Measurements from ENCODE around the gene CMSS1.

The CMSS1 gene

GRCh38 chr3:100019719-100020118 is 202.1 kb downstream of the CMSS1 start:
- no peak for TF ChIP-seq SP7 (tag by site-specific recombination; IDR thresholded peaks at IDR 0.05)
- no peak for TF ChIP-seq KLF9 (tag by site-specific recombination; IDR thresholded peaks at IDR 0.05; ENCODE audit: low read depth)
- TF ChIP-seq OVOL3 (tag by site-specific recombination; IDR thresholded peaks at IDR 0.05) = no peak
- TF ChIP-seq TRIM28 (IDR thresholded peaks at IDR 0.05; ENCODE audit: borderline replicate concordance, low read length) = no peak
- TF ChIP-seq RBAK (tag by site-specific recombination; IDR thresholded peaks at IDR 0.05) = no peak
- TF ChIP-seq ZNF521 (tag by site-specific recombination; IDR thresholded peaks at IDR 0.05) = no peak
- TF ChIP-seq ZNF513 (tag by site-specific recombination; IDR thresholded peaks at IDR 0.05) = no peak
- TF ChIP-seq ZBTB26 (tag by site-specific recombination; optimal IDR thresholded peaks at IDR 0.05) = no peak
- TF ChIP-seq ZBTB1 (tag by site-specific recombination; IDR thresholded peaks at IDR 0.05) = no peak
- TF ChIP-seq ZNF394 (tag by site-specific recombination; IDR thresholded peaks at IDR 0.05; ENCODE audit: borderline replicate concordance) = no peak
- no peak for TF ChIP-seq ZNF121 (tag by site-specific recombination; IDR thresholded peaks at IDR 0.05)
- no peak for TF ChIP-seq ZBTB49 (tag by site-specific recombination; IDR thresholded peaks at IDR 0.05; ENCODE audit: low read depth)
- no peak for TF ChIP-seq PATZ1 (tag by site-specific recombination; IDR thresholded peaks at IDR 0.05)
- no peak for TF ChIP-seq ZNF704 (tag by site-specific recombination; IDR thresholded peaks at IDR 0.05)
- Histone ChIP-seq H3K9me3 (ENCODE audit: control insufficient read depth, insufficient read depth, low read depth, low read length) (no peaks in the 10 kb centered on the region; the same call in 1 of the 2 replicates), H3K36me3 (ENCODE audit: control insufficient read depth in 2 of 2, insufficient read depth in 1 of 2, low read length in 2 of 2) (no peaks in the 10 kb centered on the region), H3K27ac (ENCODE audit: extremely low read depth, low read depth, low read length) (no peak overlapping the region), H3K4me1 (ENCODE audit: control insufficient read depth, insufficient read depth, low read length) (no peaks in the 10 kb centered on the region; the same call in 1 of the 2 replicates), H3K4me3 (ENCODE audit: low read depth, low read length) (no peak overlapping the region)
- ChIA-PET POLR2A (no interaction called here), CTCF (no interaction called here)

- no peak overlapping the region for H3K4me3 ChIP-seq (ENCODE audit: low read depth, low read length)
- no peaks in the 10 kb centered on the region for H3K36me3 ChIP-seq (ENCODE audit: control insufficient read depth in 2 of 2, insufficient read depth in 1 of 2, low read length in 2 of 2)
- no peaks in the 10 kb centered on the region for H3K9me3 ChIP-seq (ENCODE audit: control insufficient read depth, insufficient read depth, low read depth, low read length)
- ChIA-PET CTCF (interaction anchor here (0.7 kb wide), 1 partner anchor 54 kb away, joined by 3 read pairs; no protein-coding TSS in a partner anchor), POLR2A (no interaction called here)
- H3K27ac ChIP-seq (ENCODE audit: extremely low read depth, low read depth, low read length) = no peak overlapping the region
- no peaks in the 10 kb centered on the region; the same call in 1 of the 2 replicates for H3K4me1 ChIP-seq (ENCODE audit: control insufficient read depth, insufficient read depth, low read length)
- TF ChIP-seq ZNF350 (tag by site-specific recombination; IDR thresholded peaks at IDR 0.05) (no peak), ZNF324 (tag by site-specific recombination; IDR thresholded peaks at IDR 0.05) (no peak), ZNF23 (tag by site-specific recombination; IDR thresholded peaks at IDR 0.05; ENCODE audit: borderline replicate concordance) (no peak), ZNF623 (tag by site-specific recombination; IDR thresholded peaks at IDR 0.05) (no peak), ZNF416 (tag by site-specific recombination; IDR thresholded peaks at IDR 0.05) (no peak), ZNF2 (tag by site-specific recombination; IDR thresholded peaks at IDR 0.05) (no peak), SETDB1 (IDR thresholded peaks at IDR 0.05; ENCODE audit: insufficient read length, low read length) (no peak), SP7 (tag by site-specific recombination; IDR thresholded peaks at IDR 0.05) (no peak), ZNF274 (IDR thresholded peaks at IDR 0.05; ENCODE audit: low read length) (no peak), ZNF274 (tag by site-specific recombination; IDR thresholded peaks at IDR 0.05; ENCODE audit: borderline replicate concordance) (no peak), PBX3 (CRISPR knock-in tag; IDR thresholded peaks at IDR 0.05) (no peak), ZNF132 (tag by site-specific recombination; IDR thresholded peaks at IDR 0.05; ENCODE audit: borderline replicate concordance) (no peak), ZNF140 (tag by site-specific recombination; IDR thresholded peaks at IDR 0.05) (no peak)
Measured at GRCh38 chr3:100020876-100021644, 203.4 kb downstream of the CMSS1 start.
